Measurements from ENCODE around the gene DCXR. TPM values are rescaled to one million over a fixed set of nuclear protein-coding genes. Genes with fewer than 3 reads are reported as not detected.
A peak's percentile ranks its signal among the peaks of the same experiment; 100 is the strongest.

DCXR gene
- total RNA-seq, 1 experiment from 2014 or later, result 306 TPM

DNA sequence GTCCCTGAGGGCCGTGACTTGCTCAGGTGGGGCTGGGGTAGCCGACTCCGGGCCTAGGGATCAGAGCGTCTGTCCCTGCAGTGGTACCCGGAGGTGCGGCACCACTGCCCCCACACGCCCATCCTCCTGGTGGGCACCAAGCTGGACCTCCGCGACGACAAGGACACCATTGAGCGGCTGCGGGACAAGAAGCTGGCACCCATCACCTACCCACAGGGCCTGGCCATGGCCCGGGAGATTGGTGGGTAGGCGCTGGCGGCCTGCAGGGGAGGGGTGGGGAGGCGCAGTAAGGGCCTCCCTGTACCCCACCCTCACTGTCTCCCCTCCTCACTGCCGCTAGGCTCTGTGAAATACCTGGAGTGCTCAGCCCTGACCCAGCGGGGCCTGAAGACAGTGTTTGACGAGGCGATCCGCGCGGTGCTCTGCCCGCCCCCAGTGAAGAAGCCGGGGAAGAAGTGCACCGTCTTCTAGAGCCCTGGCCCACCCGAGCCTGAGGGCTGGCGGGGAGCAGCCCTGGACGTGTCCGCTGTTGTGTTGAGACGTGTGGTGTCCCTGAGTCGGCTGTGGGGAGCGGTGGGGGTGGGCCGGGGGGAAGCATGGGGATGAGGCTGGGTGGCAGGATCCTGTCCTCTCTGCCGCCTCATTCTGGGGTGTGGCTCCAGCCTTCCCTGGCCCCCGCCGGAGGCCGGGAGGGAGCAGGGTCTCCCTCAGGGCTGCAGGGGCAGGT lies 4.0 kb downstream of the DCXR start:
- no TSS peak for BruUV-seq (replicated peaks)
- Histone ChIP-seq H3K4me3 (replicated peaks in 1 of 2; ENCODE audit: low read depth in 1 of 2, low read length in 2 of 2) (no peak overlapping the region; a peak in 1 of 4 replicates), H3K9ac (ENCODE audit: low read length) (peak overlapping the region; percentile 93; the same call in 1 of the 2 replicates), H3K4me2 (ENCODE audit: low read length) (peak overlapping the region; percentile 98; the same call in 1 of the 2 replicates), H3K9me3 (ENCODE audit: control insufficient read depth in 1 of 2, insufficient read depth in 1 of 2, low read depth in 1 of 2, low read length in 2 of 2) (no peaks in the 10 kb centered on the region), H2AFZ (ENCODE audit: low read depth, low read length, poor library complexity, severe bottlenecking) (no peak overlapping the region), H3K27ac (ENCODE audit: low read depth, low read length) (peak overlapping the region; percentile 92; the same call in 1 of the 2 replicates), H3K79me2 (ENCODE audit: insufficient read depth, low read length) (peaks cover 28% of the 10 kb centered on the region; the same call in 1 of the 2 replicates), H4K20me1 (ENCODE audit: insufficient read depth) (no peaks in the 10 kb centered on the region), H3K36me3 (ENCODE audit: control insufficient read depth in 1 of 2, insufficient read depth in 2 of 2, low read length in 2 of 2) (peaks cover 0 to 12% of the 10 kb centered on the region in 2 experiments; a peak in 1 of 4 replicates), H3K9me2 (ENCODE audit: insufficient read depth) (no peaks in the 10 kb centered on the region), H3K27me3 (ENCODE audit: insufficient read depth, low read length) (no peaks in the 10 kb centered on the region), H3K4me1 (ENCODE audit: control insufficient read depth in 1 of 2, insufficient read depth in 2 of 2, low read length in 2 of 2) (peaks cover 20 to 67% of the 10 kb centered on the region in 2 experiments)
- intact Hi-C loops (cut with micrococcal nuclease), result loop anchor here (5.0 to 10.0 kb wide), 4 partner anchors 261 to 381 kb away; partner anchors contain the start of genes HEXD and OGFOD3
- RAD21 ChIA-PET (ENCODE audit: low non-redundant PET in 1 of 2, low total read pairs in 2 of 2, uncharacterized antibody in 2 of 2, unreplicated experiment in 2 of 2), result no interaction called here
- POLR2A ChIA-PET, result no interaction called here
- ATAC-seq (no peak), DNase-seq (ENCODE audit: low read depth, low spot score) (no peak)
- no peak for TF ChIP-seq SP1 (IDR thresholded peaks at IDR 0.05; ENCODE audit: low read depth)
- TF ChIP-seq RAD21 (IDR thresholded peaks at IDR 0.05; ENCODE audit: low read depth), result no peak
- no peak for TF ChIP-seq FOSL1 (IDR thresholded peaks at IDR 0.05; ENCODE audit: low read depth)
- TF ChIP-seq, protein P1, sequence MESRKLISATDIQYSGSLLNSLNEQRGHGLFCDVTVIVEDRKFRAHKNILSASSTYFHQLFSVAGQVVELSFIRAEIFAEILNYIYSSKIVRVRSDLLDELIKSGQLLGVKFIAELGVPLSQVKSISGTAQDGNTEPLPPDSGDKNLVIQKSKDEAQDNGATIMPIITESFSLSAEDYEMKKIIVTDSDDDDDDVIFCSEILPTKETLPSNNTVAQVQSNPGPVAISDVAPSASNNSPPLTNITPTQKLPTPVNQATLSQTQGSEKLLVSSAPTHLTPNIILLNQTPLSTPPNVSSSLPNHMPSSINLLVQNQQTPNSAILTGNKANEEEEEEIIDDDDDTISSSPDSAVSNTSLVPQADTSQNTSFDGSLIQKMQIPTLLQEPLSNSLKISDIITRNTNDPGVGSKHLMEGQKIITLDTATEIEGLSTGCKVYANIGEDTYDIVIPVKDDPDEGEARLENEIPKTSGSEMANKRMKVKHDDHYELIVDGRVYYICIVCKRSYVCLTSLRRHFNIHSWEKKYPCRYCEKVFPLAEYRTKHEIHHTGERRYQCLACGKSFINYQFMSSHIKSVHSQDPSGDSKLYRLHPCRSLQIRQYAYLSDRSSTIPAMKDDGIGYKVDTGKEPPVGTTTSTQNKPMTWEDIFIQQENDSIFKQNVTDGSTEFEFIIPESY (IDR thresholded peaks at IDR 0.05; ENCODE audit: extremely low read depth, insufficient replicate concordance, low read length), result no peak
- no peak for TF ChIP-seq CEBPB (IDR thresholded peaks at IDR 0.05; ENCODE audit: low read depth)
- no peak for TF ChIP-seq TCF7L2 (IDR thresholded peaks at IDR 0.05; ENCODE audit: borderline replicate concordance, extremely low read depth, insufficient read depth, insufficient read length)
- TF ChIP-seq SRF (IDR thresholded peaks at IDR 0.05; ENCODE audit: low read depth), result no peak
- CTCF ChIA-PET, result interaction anchor here (4.8 kb wide), 1 partner anchor 12 kb away, joined by 57 read pairs; the partner anchor contains the start of genes CENPX and LRRC45
